Non-pigmented ciliary epithelial cell (primary cell): ENCODE measurements around the gene ELF3.
"Not testable (repeated sequence)": the region's sequence is repeated elsewhere in the genome, so short reads cannot be mapped to it uniquely, and the experiment has no call there.

Source experiments
- DNase-seq: peaks from one replicate; pipeline ENCODE4 v3.0.0-alpha.2; 2010; ENCODE audit warnings: low read depth

ELF3 gene

GRCh38 chr1:202036595-202037387, 26.4 kb downstream of the ELF3 start:
- DNase-seq = no peak

- DNase-seq = no peak
Measured at GRCh38 chr1:202037706-202038296, 27.4 kb downstream of the ELF3 start.

GRCh38 chr1:202038688-202039346, 28.4 kb downstream of the ELF3 start:
- DNase-seq = no peak

GRCh38 chr1:202045705-202046104, 35.3 kb downstream of the ELF3 start:
- no peak for DNase-seq

- DNase-seq = no peak
Measured at GRCh38 chr1:202046227-202046626, 35.8 kb downstream of the ELF3 start.

- no peak for DNase-seq
Measured at GRCh38 chr1:202046748-202047708, 36.6 kb downstream of the ELF3 start.

- no peak for DNase-seq
Measured at GRCh38 chr1:202047977-202048376, 37.6 kb downstream of the ELF3 start.

- DNase-seq = no peak
Measured at GRCh38 chr1:202049129-202049528, 38.7 kb downstream of the ELF3 start.

GRCh38 chr1:202054094-202054493, 43.7 kb downstream of the ELF3 start:
- DNase-seq = no peak

- DNase-seq = not testable (repeated sequence)
Measured at GRCh38 chr1:202054673-202055072, 44.3 kb downstream of the ELF3 start.

GRCh38 chr1:202056644-202057334, 46.4 kb downstream of the ELF3 start:
- no peak for DNase-seq

- not testable (repeated sequence) for DNase-seq
Measured at GRCh38 chr1:202057335-202057704, 46.9 kb downstream of the ELF3 start.

GRCh38 chr1:202058001-202058908, 47.9 kb downstream of the ELF3 start:
- DNase-seq = no peak

GRCh38 chr1:202061055-202061454, 50.7 kb downstream of the ELF3 start:
- DNase-seq = no peak

GRCh38 chr1:202061787-202062186, 51.4 kb downstream of the ELF3 start:
- DNase-seq = not testable (repeated sequence)

GRCh38 chr1:202062636-202063035, 52.2 kb downstream of the ELF3 start:
- not testable (repeated sequence) for DNase-seq

GRCh38 chr1:202063093-202063492, 52.7 kb downstream of the ELF3 start:
- DNase-seq = no peak

GRCh38 chr1:202064889-202065312, 54.5 kb downstream of the ELF3 start:
- DNase-seq = not testable (repeated sequence)
